HCT116 (cell line): Measurements from ENCODE around the gene TMEM131.

Experiments used
- CTCF ChIP-seq, 3 experiments: fragments of 200-600 bp in 1 of 3; sonication (generic) in 1 of 3; IDR thresholded peaks in 2 of 3; conservative IDR thresholded peaks in 1 of 3; 2 replicates each; pipeline ENCODE4 v1.5.1; 2012 to 2017; ENCODE audit warnings: low read depth in 2 of 3, low read length in 2 of 3, antibody characterized with exemption in 1 of 3, borderline replicate concordance in 1 of 3, control low read depth in 1 of 3, mild to moderate bottlenecking in 1 of 3, mixed read lengths in 1 of 3, mixed run types in 1 of 3, moderate library complexity in 1 of 3; ENCODE audit not compliant: insufficient read depth in 1 of 3
- ELF1 ChIP-seq: IDR thresholded peaks from 2 replicates; pipeline ENCODE4 v1.6.1; 2012; ENCODE audit warnings: low read depth, borderline replicate concordance
- EZH2phosphoT487 ChIP-seq: fragments of 200-600 bp; IDR thresholded peaks from 2 replicates; pipeline ENCODE4 v1.6.1; 2018; ENCODE audit warnings: antibody characterized with exemption, borderline replicate concordance
- JUND ChIP-seq: IDR thresholded peaks from 2 replicates; pipeline ENCODE4 v1.6.1; 2012
- MAX ChIP-seq: IDR thresholded peaks from 2 replicates; pipeline ENCODE4 v1.6.1; 2012
- POLR2A ChIP-seq: IDR thresholded peaks from 2 replicates; pipeline ENCODE4 v1.7.0; 2011; ENCODE audit warnings: borderline replicate concordance; ENCODE audit not compliant: insufficient read depth, insufficient read length; ENCODE audit errors: extremely low read depth
- POLR2AphosphoS5 ChIP-seq: IDR thresholded peaks from 2 replicates; pipeline ENCODE4 v1.6.1; 2011; ENCODE audit warnings: mild to moderate bottlenecking, low read depth, low read length, moderate library complexity
- RAD21 ChIP-seq: IDR thresholded peaks from 2 replicates; pipeline ENCODE4 v1.6.1; 2012; ENCODE audit warnings: low read depth, mild to moderate bottlenecking
- SIN3A ChIP-seq: IDR thresholded peaks from 2 replicates; pipeline ENCODE4 v1.6.1; 2012; ENCODE audit warnings: low read depth
- SRF ChIP-seq: IDR thresholded peaks from 2 replicates; pipeline ENCODE4 v1.6.1; 2012; ENCODE audit warnings: low read depth
- YY1 ChIP-seq: IDR thresholded peaks from 2 replicates; pipeline ENCODE4 v1.6.1; 2011; ENCODE audit warnings: low read length, low read depth, moderate library complexity, mild to moderate bottlenecking; ENCODE audit not compliant: insufficient replicate concordance; ENCODE audit errors: extremely low read depth
- ZNF274 ChIP-seq: fragments of 200-500 bp; sonication (Bioruptor generic); IDR thresholded peaks from 2 replicates; pipeline ENCODE4 v1.6.1; 2014; ENCODE audit warnings: mild to moderate bottlenecking, low read depth, low read length, inconsistent platforms
- TF ChIP-seq, protein P1 (sequence below): IDR thresholded peaks from 2 replicates; pipeline ENCODE4 v1.6.1; 2012; ENCODE audit warnings: low read depth

DNA sequence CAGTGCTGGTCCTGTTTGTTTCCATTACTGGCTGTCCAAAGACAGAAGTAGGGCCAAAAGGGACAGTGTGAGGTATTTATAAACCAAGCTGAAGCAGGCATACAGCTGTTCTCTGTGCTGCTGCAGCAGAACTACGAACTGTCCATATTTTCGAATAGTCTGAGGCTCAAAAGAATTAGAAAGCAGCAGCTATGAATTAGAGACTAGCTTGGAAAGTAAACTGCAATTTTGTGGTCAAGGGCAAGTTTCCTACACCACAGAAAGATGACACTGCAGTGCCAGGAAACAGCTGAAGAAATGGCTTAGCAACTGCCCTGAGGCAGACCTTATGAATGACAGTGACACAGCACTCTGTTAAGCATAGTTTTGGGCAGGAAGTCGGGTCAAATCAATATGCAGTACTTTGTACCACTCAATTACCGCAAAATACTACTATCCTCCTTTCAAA is 125.3 kb downstream of the TMEM131 start:
- TF ChIP-seq POLR2A, result no peak
- TF ChIP-seq CTCF (IDR thresholded peaks at IDR 0.05 in 2 of 3, conservative IDR thresholded peaks at IDR 0.05 in 1 of 3; ENCODE audit: borderline replicate concordance in 1 of 3, insufficient read depth in 1 of 3, low read depth in 2 of 3, low read length in 2 of 3), result no peak
- TF ChIP-seq, protein P1, sequence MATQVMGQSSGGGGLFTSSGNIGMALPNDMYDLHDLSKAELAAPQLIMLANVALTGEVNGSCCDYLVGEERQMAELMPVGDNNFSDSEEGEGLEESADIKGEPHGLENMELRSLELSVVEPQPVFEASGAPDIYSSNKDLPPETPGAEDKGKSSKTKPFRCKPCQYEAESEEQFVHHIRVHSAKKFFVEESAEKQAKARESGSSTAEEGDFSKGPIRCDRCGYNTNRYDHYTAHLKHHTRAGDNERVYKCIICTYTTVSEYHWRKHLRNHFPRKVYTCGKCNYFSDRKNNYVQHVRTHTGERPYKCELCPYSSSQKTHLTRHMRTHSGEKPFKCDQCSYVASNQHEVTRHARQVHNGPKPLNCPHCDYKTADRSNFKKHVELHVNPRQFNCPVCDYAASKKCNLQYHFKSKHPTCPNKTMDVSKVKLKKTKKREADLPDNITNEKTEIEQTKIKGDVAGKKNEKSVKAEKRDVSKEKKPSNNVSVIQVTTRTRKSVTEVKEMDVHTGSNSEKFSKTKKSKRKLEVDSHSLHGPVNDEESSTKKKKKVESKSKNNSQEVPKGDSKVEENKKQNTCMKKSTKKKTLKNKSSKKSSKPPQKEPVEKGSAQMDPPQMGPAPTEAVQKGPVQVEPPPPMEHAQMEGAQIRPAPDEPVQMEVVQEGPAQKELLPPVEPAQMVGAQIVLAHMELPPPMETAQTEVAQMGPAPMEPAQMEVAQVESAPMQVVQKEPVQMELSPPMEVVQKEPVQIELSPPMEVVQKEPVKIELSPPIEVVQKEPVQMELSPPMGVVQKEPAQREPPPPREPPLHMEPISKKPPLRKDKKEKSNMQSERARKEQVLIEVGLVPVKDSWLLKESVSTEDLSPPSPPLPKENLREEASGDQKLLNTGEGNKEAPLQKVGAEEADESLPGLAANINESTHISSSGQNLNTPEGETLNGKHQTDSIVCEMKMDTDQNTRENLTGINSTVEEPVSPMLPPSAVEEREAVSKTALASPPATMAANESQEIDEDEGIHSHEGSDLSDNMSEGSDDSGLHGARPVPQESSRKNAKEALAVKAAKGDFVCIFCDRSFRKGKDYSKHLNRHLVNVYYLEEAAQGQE, result no peak
- peak; percentile 51; the same call in 1 of the 2 replicates for TF ChIP-seq MAX
- TF ChIP-seq JUND, result peak; percentile 85
- TF ChIP-seq YY1, result peak; percentile 67
- TF ChIP-seq ZNF274, result no peak
- TF ChIP-seq ELF1, result no peak
- no peak for TF ChIP-seq SRF
- TF ChIP-seq RAD21, result peak; percentile 48; the same call in 1 of the 2 replicates
- TF ChIP-seq SIN3A, result peak; percentile 85
- no peak for TF ChIP-seq EZH2phosphoT487
- TF ChIP-seq POLR2AphosphoS5, result peak; percentile 70
